Activated B cell treated with CpG ODN at 0.5 μM for 24 hours (primary cell): ENCODE results near the gene PELI2. TPM values are rescaled to one million over a fixed set of nuclear protein-coding genes. Genes with fewer than 3 reads are reported as not detected.

Experiments
- ATAC-seq: fragments of 200-7000 bp; cut with Tn5 transposase; one replicate; pipeline ENCODE4 v1.10.0; 2021; ENCODE audit warnings: low read depth, mild to moderate bottlenecking, moderate library complexity
- CTCF ChIA-PET: fragments of 350-600 bp; sonication (Branson Sonifier 250); formaldehyde crosslinking; loops from one replicate; lab custom pipeline; 2021; ENCODE audit warnings: antibody characterized with exemption; lab: Charles Lee
- POLR2A ChIA-PET: fragments of 350-600 bp; sonication (Branson Sonifier 250); formaldehyde crosslinking; loops from one replicate; lab custom pipeline; 2021; ENCODE audit warnings: antibody characterized with exemption; lab: Charles Lee
- DNase-seq: peaks from one replicate; pipeline ENCODE4 v3.0.0; 2022
- H3K27ac Mint-ChIP-seq: one replicate; pipeline ENCODE4 v1.8.0; 2020; ENCODE audit warnings: mixed read lengths
- H3K27me3 Mint-ChIP-seq: one replicate; pipeline ENCODE4 v1.8.0; 2021; ENCODE audit warnings: mixed read lengths
- H3K36me3 Mint-ChIP-seq: one replicate; pipeline ENCODE4 v1.8.0; 2021; ENCODE audit warnings: low read depth, mixed read lengths
- H3K4me1 Mint-ChIP-seq: one replicate; pipeline ENCODE4 v1.8.0; 2021; ENCODE audit warnings: mixed read lengths
- H3K4me3 Mint-ChIP-seq: one replicate; pipeline ENCODE4 v1.8.0; 2020; ENCODE audit warnings: mild to moderate bottlenecking, mixed read lengths
- H3K9me3 Mint-ChIP-seq: one replicate; pipeline ENCODE4 v1.8.0; 2020; ENCODE audit warnings: mixed read lengths
- intact Hi-C: fragments of 100-400 bp; cut with micrococcal nuclease; formaldehyde crosslinking; loops from one replicate; pipeline ENCODE4 v1.15.1; 2024
- total RNA-seq: library from RNA; stranded (reverse); gene quantifications from 2 replicates; pipeline ENCODE4 v1.2.3, GENCODE V29; 2022
- TF ChIP-seq, protein P1 (sequence below): fragments of 200-600 bp; IDR thresholded peaks from one replicate; pipeline ENCODE4 v1.8.0; 2022; ENCODE audit warnings: antibody characterized with exemption, mild to moderate bottlenecking

PELI2 gene
- total RNA-seq, 1 donor from 2014 or later: 6.1 TPM

DNA sequence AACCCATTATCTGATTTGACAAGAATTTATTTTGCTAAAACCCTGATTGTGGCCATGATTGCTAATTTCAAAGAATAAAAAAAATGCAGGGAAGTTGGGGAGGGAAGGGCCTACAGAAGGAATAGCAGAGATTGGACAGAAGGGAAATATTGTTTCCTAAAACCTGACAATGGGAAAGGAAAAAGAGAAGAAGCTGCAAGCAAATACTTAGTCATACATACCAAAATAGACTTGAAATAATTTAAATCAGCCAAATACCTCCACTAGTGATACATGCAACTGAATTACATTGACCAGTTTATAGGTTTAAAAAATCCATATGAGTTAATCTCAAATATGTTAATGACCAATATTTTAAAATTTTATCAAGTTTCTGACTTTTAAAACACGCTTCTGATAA, 75.1 kb downstream of the PELI2 start:
- intact Hi-C loops: no loop called here
- H3K27ac Mint-ChIP-seq: peak overlapping the region; percentile 3
- no peaks in the 10 kb centered on the region for H3K9me3 Mint-ChIP-seq
- CTCF ChIA-PET: no interaction called here
- POLR2A ChIA-PET: no interaction called here
- H3K36me3 Mint-ChIP-seq: no peaks in the 10 kb centered on the region
- H3K4me3 Mint-ChIP-seq: no peak overlapping the region
- H3K27me3 Mint-ChIP-seq: no peaks in the 10 kb centered on the region
- no peak for DNase-seq
- TF ChIP-seq, protein P1, sequence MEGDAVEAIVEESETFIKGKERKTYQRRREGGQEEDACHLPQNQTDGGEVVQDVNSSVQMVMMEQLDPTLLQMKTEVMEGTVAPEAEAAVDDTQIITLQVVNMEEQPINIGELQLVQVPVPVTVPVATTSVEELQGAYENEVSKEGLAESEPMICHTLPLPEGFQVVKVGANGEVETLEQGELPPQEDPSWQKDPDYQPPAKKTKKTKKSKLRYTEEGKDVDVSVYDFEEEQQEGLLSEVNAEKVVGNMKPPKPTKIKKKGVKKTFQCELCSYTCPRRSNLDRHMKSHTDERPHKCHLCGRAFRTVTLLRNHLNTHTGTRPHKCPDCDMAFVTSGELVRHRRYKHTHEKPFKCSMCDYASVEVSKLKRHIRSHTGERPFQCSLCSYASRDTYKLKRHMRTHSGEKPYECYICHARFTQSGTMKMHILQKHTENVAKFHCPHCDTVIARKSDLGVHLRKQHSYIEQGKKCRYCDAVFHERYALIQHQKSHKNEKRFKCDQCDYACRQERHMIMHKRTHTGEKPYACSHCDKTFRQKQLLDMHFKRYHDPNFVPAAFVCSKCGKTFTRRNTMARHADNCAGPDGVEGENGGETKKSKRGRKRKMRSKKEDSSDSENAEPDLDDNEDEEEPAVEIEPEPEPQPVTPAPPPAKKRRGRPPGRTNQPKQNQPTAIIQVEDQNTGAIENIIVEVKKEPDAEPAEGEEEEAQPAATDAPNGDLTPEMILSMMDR: no peak
- no peak for ATAC-seq
- H3K4me1 Mint-ChIP-seq: peaks cover 26% of the 10 kb centered on the region

DNA sequence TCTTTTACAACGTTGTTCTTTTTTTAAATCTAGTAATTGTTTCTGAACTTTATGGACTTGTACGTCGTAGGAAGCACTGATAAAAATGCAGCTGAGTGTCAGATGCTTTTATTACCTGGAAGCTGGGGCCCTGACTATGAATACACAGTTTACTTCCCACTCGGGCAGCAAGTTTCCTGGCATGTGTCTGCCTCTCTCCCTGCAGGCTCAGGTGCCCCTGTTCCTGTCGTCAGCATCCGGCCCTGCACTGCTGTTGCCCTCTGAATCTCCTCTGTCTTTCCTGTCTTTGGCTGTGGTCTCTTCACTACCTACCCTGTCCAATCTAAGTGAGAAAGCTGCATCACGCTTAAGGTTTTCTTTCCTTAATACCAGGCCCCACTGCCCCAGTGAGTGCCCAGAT, 75.8 kb downstream of the PELI2 start:
- DNase-seq (no peak), ATAC-seq (no peak)
- TF ChIP-seq, protein P1: no peak

DNA sequence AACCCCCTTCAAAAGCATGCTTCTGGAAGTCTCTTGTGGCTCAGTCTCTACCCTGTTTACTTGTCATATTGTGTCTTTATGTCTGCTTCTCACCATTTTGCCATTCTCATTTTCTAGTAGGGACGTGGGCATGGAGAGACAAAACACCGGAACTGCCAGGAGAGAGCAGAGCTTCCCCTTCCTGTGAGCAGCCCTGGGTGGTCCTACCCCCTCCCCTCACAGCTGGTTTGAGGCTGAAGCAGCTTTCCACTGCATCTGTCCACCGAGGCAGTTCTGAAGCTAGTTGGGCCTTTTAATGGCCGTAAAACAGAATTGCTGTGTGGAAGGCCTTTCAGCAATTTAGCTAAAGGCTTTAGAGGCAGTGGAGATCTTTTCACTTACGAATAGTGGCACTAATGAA, 77.0 kb downstream of the PELI2 start:
- Mint-ChIP-seq H3K27ac (peak overlapping the region; percentile 63), H3K9me3 (no peaks in the 10 kb centered on the region), H3K27me3 (no peaks in the 10 kb centered on the region), H3K4me3 (no peak overlapping the region), H3K36me3 (no peaks in the 10 kb centered on the region), H3K4me1 (peaks cover 26% of the 10 kb centered on the region)
- ATAC-seq: no peak
- ChIA-PET POLR2A (interaction anchor here (0.6 to 1.0 kb wide), 2 partner anchors 77 to 418 kb away, joined by 4 to 6 read pairs; partner anchors contain the start of gene PELI2), CTCF (no interaction called here)
- intact Hi-C loops: no loop called here
- DNase-seq: no peak
- TF ChIP-seq, protein P1: no peak

More for the DNA sequence above, 75.8 kb downstream of the PELI2 start:
- no peaks in the 10 kb centered on the region for H3K27me3 Mint-ChIP-seq
- no peaks in the 10 kb centered on the region for H3K36me3 Mint-ChIP-seq
- CTCF ChIA-PET: no interaction called here
- intact Hi-C loops: no loop called here
- H3K27ac Mint-ChIP-seq: no peak overlapping the region
- no peak overlapping the region for H3K4me3 Mint-ChIP-seq
- POLR2A ChIA-PET: no interaction called here
- H3K4me1 Mint-ChIP-seq: peaks cover 26% of the 10 kb centered on the region
- H3K9me3 Mint-ChIP-seq: no peaks in the 10 kb centered on the region

DNA sequence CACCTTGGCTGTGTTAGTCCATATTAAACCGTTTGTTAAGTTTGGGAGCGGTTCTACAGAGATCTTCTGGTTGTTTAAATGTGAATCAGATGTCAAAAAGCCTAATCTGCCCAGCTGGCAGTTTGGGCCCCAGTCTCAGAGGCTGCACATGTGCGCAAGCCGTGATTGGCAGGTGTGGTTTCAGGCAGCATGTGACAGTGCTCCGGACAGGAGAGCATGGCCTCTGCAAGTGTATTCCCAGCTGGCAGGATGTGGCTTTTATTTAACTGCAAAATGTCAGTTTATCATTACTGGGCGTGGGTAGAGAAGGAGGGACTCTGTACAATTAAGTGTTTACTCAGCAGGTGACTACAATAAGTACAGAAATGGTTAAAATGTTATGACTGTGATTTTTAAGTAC, 77.5 kb downstream of the PELI2 start:
- Mint-ChIP-seq H3K27me3 (no peaks in the 10 kb centered on the region), H3K4me1 (peaks cover 26% of the 10 kb centered on the region), H3K9me3 (no peaks in the 10 kb centered on the region), H3K27ac (peak overlapping the region; percentile 63), H3K4me3 (peak overlapping the region; percentile 29), H3K36me3 (no peaks in the 10 kb centered on the region)
- POLR2A ChIA-PET: interaction anchor here (0.6 to 1.0 kb wide), 2 partner anchors 78 to 418 kb away, joined by 4 to 6 read pairs; partner anchors contain the start of gene PELI2
- intact Hi-C loops: no loop called here
- ATAC-seq (peak; percentile 77), DNase-seq (no peak)
- TF ChIP-seq, protein P1: no peak
- CTCF ChIA-PET: no interaction called here

DNA sequence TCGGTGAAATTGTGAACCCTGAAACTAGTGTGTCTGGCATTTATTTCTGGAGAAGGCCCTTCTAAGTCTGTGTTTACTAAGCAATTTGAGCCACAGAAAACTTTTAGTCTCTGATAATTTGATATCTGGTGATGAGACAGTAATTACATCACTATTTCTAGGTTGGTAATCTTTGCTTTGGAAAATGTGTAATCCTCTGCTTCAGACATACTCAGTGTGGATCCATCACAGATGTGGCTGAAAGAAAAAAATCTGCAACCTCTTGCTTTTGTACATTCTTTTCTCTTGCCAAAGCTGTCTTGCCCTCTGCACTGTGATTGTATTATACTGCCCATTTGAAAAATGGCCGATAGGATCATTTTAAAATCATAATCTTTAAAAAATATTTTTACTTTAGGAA, 78.1 kb downstream of the PELI2 start:
- peaks cover 26% of the 10 kb centered on the region for H3K4me1 Mint-ChIP-seq
- DNase-seq (no peak), ATAC-seq (no peak)
- no peak overlapping the region for H3K27ac Mint-ChIP-seq
- no peaks in the 10 kb centered on the region for H3K27me3 Mint-ChIP-seq
- H3K4me3 Mint-ChIP-seq: peak overlapping the region; percentile 29
- CTCF ChIA-PET: no interaction called here
- no peaks in the 10 kb centered on the region for H3K9me3 Mint-ChIP-seq
- no peaks in the 10 kb centered on the region for H3K36me3 Mint-ChIP-seq
- TF ChIP-seq, protein P1: no peak
- intact Hi-C loops: no loop called here
- POLR2A ChIA-PET: interaction anchor here (1.0 kb wide), 1 partner anchor 78 kb away, joined by 4 read pairs; the partner anchor contains the start of gene PELI2
